Activated CD4-positive, alpha-beta T cell treated with anti-CD3 and anti-CD28 coated beads for 36 hours (primary cell): ENCODE measurements around the gene RECQL5. TPM values are rescaled to one million over a fixed set of nuclear protein-coding genes. Genes with fewer than 3 reads are reported as not detected.

ENCODE experiments used
- ATAC-seq: fragments of 200-7000 bp; cut with Tn5 transposase; one replicate; pipeline ENCODE4 v1.10.0; 2021; ENCODE audit warnings: mild to moderate bottlenecking, moderate library complexity
- CTCF ChIA-PET: fragments of 350-600 bp; sonication (Branson Sonifier 250); formaldehyde crosslinking; loops from one replicate; lab custom pipeline; 2021; ENCODE audit warnings: antibody characterized with exemption; lab: Charles Lee
- POLR2A ChIA-PET: fragments of 350-600 bp; sonication (Branson Sonifier 250); formaldehyde crosslinking; loops from one replicate; lab custom pipeline; 2021; ENCODE audit warnings: antibody characterized with exemption, inconsistent platforms; lab: Charles Lee
- DNase-seq: peaks from one replicate; pipeline ENCODE4 v3.0.0-alpha.2; 2020
- H3K27ac Mint-ChIP-seq: one replicate; pipeline ENCODE4 v1.8.0; 2021; ENCODE audit warnings: mixed read lengths
- H3K27me3 Mint-ChIP-seq: one replicate; pipeline ENCODE4 v1.8.0; 2021; ENCODE audit warnings: mixed read lengths
- H3K36me3 Mint-ChIP-seq: one replicate; pipeline ENCODE4 v1.8.0; 2021; ENCODE audit warnings: low read depth, mixed read lengths
- H3K4me1 Mint-ChIP-seq: one replicate; pipeline ENCODE4 v1.8.0; 2021; ENCODE audit warnings: mixed read lengths
- H3K4me3 Mint-ChIP-seq: one replicate; pipeline ENCODE4 v1.8.0; 2021; ENCODE audit warnings: mild to moderate bottlenecking, moderate library complexity, mixed read lengths
- H3K9me3 Mint-ChIP-seq: one replicate; pipeline ENCODE4 v1.8.0; 2021; ENCODE audit warnings: low read depth, mixed read lengths
- intact Hi-C, 2 experiments: fragments of 100-400 bp; cut with DNase I in 1 of 2; cut with micrococcal nuclease in 1 of 2; formaldehyde crosslinking; loops; one replicate each; pipeline versions ENCODE4 v1.14.2 to v1.15.1; 2022 to 2024; cut with DNase I, micrococcal nuclease
- total RNA-seq, 2 experiments: library from RNA; stranded (reverse); gene quantifications; one replicate each; pipeline ENCODE4 v1.2.3, GENCODE V29; 2021

Gene RECQL5
- total RNA-seq, 2 experiments from 2014 or later = 36.4 to 40.5 TPM

DNA sequence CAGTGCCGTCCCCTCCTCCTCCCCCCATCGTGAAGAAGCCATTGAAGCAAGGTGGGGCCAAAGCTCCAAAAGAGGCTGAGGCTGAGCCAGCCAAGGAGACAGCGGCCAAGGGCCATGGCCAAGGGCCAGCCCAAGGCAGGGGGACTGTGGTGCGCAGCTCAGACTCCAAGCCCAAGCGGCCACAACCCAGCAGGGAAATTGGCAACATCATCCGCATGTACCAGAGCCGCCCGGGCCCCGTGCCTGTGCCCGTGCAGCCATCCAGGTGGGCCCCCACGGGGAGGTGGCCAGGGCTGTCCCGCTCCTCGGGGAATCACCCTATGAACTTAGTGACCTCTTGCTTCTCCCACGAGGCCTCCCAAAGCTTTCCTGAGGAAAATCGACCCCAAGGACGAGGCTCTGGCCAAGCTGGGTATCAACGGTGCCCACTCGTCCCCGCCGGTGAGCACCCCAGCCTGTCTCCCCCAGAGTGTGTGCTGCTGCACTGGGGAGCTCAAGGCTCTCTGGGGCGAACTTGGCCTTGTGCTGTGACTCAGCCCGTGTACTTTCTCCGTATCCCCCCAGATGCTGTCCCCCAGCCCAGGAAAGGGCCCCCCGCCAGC lies 50.3 kb downstream of the RECQL5 start:
- no peaks in the 10 kb centered on the region for H3K4me1 Mint-ChIP-seq
- H3K27ac Mint-ChIP-seq = no peak overlapping the region
- CTCF ChIA-PET = interaction anchor here (0.7 to 1.1 kb wide), 3 partner anchors 15 to 233 kb away, joined by 3 to 4 read pairs (median 4); partner anchors contain the start of gene SMIM5
- DNase-seq = no peak
- no peaks in the 10 kb centered on the region for H3K9me3 Mint-ChIP-seq
- no peaks in the 10 kb centered on the region for H3K36me3 Mint-ChIP-seq
- ATAC-seq = no peak
- POLR2A ChIA-PET = no interaction called here
- H3K4me3 Mint-ChIP-seq = no peak overlapping the region
- H3K27me3 Mint-ChIP-seq = no peaks in the 10 kb centered on the region
- intact Hi-C loops = no loop called here

DNA sequence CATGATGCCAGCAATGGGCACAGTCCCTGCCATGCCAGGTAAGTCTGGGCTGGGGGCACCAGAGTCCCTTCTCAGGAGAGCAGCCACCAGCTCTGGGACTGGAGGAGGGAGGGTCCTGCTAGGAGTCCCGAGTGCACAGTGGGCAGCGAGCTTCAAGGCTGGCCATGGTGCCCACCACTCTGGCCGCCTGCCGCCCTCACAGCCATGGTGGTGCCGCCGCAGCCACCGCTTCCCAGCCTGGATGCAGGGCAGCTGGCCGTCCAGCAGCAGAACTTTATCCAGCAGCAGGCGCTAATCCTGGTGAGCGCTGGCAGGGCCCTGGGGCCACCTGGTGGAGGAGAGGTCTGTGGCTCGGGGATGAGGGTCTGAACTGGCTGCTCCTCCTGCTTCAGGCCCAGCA lies 51.7 kb downstream of the RECQL5 start:
- Mint-ChIP-seq H3K9me3 (no peaks in the 10 kb centered on the region), H3K27ac (no peak overlapping the region), H3K27me3 (no peaks in the 10 kb centered on the region), H3K4me3 (no peak overlapping the region), H3K36me3 (no peaks in the 10 kb centered on the region), H3K4me1 (no peaks in the 10 kb centered on the region)
- ChIA-PET POLR2A (no interaction called here), CTCF (interaction anchor here (0.6 to 1.1 kb wide), 2 partner anchors 17 to 141 kb away, joined by 3 read pairs; no protein-coding TSS in a partner anchor)
- intact Hi-C loops = no loop called here
- no peak for ATAC-seq
- no peak for DNase-seq

DNA sequence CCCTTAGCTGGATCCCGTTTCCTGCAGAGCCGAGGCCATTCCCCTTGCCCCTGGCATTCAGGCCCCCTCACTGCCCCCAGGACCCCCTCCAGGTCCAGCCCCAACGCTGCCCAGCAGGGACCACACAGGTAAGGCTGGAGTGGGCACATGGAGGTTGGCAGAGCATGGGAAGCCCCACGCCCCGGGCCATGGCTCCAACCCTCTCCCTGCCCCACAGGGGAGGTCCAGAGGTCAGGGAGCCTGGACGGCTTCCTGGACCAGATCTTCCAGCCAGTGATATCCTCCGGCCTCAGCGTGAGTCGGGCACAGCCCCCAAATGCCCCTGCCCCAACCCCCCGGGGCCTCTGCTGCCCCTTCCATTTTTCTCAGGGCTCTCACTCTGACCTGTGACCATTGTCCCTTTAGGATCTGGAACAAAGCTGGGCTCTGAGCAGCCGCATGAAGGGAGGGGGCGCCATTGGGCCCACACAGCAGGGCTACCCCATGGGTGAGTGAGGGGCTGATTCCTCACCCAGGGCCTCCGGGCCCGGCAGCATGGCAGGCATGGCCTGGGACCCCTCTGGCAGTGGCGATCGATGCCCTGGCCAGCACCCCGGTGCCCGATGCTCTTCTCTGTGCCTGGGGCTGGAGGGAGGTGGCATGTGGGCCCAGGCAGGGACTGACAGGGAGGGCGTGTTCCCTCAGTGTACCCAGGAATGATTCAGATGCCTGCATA lies 52.2 kb downstream of the RECQL5 start:
- Mint-ChIP-seq H3K27ac (no peak overlapping the region), H3K9me3 (no peaks in the 10 kb centered on the region), H3K4me3 (no peak overlapping the region), H3K27me3 (no peaks in the 10 kb centered on the region), H3K36me3 (no peaks in the 10 kb centered on the region), H3K4me1 (no peaks in the 10 kb centered on the region)
- POLR2A ChIA-PET = no interaction called here
- CTCF ChIA-PET = interaction anchor here (0.6 to 1.1 kb wide), 2 partner anchors 18 to 142 kb away, joined by 3 read pairs; no protein-coding TSS in a partner anchor
- intact Hi-C loops = no loop called here
- ATAC-seq (no peak), DNase-seq (no peak)

DNA sequence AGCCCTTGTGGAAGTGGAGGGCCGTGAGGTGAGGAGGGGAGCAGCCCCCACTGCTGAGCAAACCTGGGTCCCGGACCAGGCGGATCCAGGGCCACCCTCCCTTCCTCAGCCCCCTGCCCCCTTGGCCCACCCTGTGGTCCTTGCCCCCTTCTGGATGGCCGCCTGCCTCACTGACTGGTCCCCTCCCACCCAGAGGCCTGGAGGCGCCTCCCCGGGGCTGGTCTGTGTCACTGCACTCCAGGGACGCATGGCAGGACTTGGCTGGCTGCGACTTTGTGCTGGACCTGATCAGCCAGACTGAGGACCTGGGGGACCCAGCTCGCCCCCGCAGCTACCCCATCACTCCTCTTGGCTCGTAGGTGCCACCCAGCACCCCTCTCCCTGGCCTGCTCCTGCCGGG lies 52.9 kb downstream of the RECQL5 start:
- intact Hi-C loops = no loop called here
- Mint-ChIP-seq H3K9me3 (no peaks in the 10 kb centered on the region), H3K36me3 (no peaks in the 10 kb centered on the region), H3K27me3 (no peaks in the 10 kb centered on the region), H3K27ac (no peak overlapping the region), H3K4me3 (no peak overlapping the region), H3K4me1 (no peaks in the 10 kb centered on the region)
- no peak for DNase-seq
- ChIA-PET POLR2A (no interaction called here), CTCF (no interaction called here)
- ATAC-seq = no peak

DNA sequence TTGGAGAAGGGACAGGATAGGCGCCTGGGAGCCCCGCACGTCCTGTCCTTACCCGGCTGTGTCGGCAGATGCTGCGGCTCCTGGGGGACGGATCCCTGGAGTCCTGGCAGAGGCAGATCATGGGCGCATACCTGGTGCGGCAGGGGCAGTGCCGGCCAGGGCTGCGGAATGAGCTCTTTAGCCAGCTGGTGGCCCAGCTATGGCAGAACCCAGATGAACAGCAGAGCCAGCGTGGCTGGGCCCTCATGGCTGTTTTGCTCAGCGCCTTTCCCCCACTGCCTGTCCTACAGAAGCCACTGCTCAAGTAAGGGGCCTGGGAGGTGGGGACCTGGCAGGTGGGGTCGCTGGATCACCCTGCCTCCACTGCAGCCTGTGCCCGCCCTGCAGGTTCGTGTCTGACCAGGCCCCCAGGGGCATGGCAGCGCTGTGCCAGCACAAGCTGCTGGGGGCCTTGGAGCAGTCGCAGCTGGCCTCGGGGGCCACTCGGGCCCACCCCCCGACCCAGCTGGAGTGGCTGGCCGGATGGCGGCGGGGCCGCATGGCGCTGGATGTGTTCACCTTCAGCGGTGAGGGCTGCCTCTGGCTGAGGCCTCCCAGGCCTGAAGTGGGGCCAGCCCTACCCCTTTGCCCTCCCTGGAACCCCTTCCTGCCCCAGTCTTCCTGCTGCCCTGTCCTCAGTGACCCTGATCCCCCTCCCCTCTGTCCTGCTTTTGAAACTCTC lies 53.9 kb downstream of the RECQL5 start:
- no peaks in the 10 kb centered on the region for H3K36me3 Mint-ChIP-seq
- POLR2A ChIA-PET = no interaction called here
- CTCF ChIA-PET = no interaction called here
- no peak overlapping the region for H3K27ac Mint-ChIP-seq
- DNase-seq (no peak), ATAC-seq (no peak)
- intact Hi-C loops = no loop called here
- no peaks in the 10 kb centered on the region for H3K9me3 Mint-ChIP-seq
- no peak overlapping the region for H3K4me3 Mint-ChIP-seq
- H3K27me3 Mint-ChIP-seq = no peaks in the 10 kb centered on the region
- no peaks in the 10 kb centered on the region for H3K4me1 Mint-ChIP-seq

DNA sequence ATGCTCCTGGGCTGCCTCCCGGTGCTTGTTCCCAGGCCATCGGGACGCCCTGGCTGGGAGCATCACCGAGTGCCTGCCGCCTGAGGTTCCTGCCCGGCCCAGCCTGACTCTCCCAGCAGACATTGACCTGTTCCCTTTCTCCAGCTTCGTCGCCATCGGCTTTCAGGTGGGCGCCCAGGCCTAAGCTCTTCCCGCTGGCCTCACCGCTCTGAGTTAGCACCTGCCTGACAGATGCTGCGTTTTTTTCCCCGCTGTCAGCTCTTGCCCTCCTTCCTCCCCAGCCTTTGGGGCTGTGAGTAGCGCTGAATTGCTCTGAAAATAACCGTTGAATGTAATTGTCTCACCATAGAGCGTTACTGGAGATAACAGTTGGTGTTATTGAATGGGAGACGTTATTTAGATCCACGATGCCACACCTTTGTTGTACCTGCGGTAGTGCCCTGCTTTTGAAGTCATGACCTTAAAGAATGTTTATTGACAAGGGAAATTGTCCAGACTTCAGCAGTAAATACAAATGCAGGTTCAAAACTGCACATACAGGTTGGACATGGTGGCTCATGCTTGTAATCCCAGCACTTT lies 55.0 kb downstream of the RECQL5 start:
- Mint-ChIP-seq H3K27ac (no peak overlapping the region), H3K4me3 (no peak overlapping the region), H3K36me3 (no peaks in the 10 kb centered on the region), H3K27me3 (no peaks in the 10 kb centered on the region), H3K4me1 (peaks cover 2% of the 10 kb centered on the region), H3K9me3 (no peaks in the 10 kb centered on the region)
- POLR2A ChIA-PET = no interaction called here
- DNase-seq (no peak), ATAC-seq (no peak)
- intact Hi-C loops = no loop called here
- CTCF ChIA-PET = interaction anchor here (0.6 to 1.5 kb wide), 4 partner anchors 13 to 172 kb away, joined by 3 to 8 read pairs (median 3); partner anchors contain the start of gene SMIM5

DNA sequence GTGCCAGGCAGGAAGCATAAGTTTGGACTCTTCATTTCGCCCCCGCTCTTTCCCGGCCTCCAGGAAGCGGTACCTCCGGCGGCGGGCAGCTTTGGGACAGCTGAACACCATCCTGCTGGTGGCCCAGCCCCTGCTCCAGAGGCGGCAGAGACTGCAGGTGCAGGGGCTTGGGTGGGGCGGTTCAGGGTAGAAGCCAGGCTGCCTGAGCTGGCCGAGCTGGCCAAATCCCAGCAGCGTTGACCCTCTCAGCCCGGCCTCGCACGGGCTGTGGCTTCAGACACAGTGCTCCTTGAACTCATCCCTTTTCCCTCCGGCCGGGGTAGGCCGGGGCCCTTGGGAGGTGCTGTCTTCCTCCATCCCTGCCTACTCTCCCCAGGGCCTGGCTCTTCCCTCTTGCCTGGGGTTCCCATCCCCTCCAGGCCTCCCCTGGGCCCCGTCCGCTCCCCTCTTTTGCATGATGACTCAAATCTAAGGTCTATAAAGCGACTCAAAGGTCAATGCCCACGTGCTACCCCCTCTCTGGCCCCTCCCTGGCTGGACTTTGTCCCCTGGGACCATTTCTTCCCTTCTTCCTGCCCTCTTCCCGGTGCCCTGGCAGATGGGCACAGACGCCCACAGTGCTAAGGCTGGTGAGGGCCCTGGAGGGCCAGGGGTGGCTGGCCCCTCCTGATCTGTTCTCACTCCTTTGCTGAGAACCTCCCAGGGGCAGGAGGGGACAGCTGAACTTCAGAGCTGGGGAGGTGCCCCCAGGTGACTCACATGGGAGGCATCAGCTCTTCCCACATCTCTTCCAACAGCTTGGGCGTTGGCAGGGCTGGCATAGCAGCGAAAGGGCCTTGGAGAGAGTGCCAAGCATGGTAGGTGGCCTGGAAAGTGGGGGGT lies 56.6 kb downstream of the RECQL5 start:
- DNase-seq (no peak), ATAC-seq (no peak)
- H3K27ac Mint-ChIP-seq = no peak overlapping the region
- H3K4me1 Mint-ChIP-seq = peaks cover 6% of the 10 kb centered on the region
- no peaks in the 10 kb centered on the region for H3K27me3 Mint-ChIP-seq
- no peak overlapping the region for H3K4me3 Mint-ChIP-seq
- no peaks in the 10 kb centered on the region for H3K36me3 Mint-ChIP-seq
- intact Hi-C loops = no loop called here
- ChIA-PET CTCF (interaction anchor here (1.1 kb wide), 1 partner anchor 138 kb away, joined by 4 read pairs; no protein-coding TSS in a partner anchor), POLR2A (interaction anchor here (0.6 kb wide), 1 partner anchor 26 kb away, joined by 3 read pairs; no protein-coding TSS in a partner anchor)
- H3K9me3 Mint-ChIP-seq = no peaks in the 10 kb centered on the region

DNA sequence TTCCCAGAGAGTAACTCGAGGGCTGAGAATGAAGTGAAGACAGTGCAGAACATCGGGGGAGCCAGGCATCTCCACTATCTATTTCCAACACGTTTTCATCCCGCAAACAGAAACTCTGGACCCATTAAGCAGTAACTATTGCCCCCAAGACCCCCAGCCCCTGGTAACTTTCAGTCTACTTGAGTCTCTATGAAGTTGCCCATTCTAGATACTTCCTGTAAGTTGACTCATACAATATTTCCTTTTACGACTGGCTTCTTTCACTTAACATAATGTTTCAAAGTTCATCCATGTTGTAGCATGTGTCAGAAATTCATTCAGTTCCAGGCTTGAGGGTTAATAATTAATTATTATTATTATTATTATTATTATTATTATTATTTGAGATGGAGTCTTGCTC lies 59.9 kb downstream of the RECQL5 start:
- DNase-seq = no peak
- ATAC-seq = no peak
- no peaks in the 10 kb centered on the region for H3K36me3 Mint-ChIP-seq
- intact Hi-C loops = no loop called here
- ChIA-PET POLR2A (no interaction called here), CTCF (interaction anchor here (0.9 kb wide), 1 partner anchor 141 kb away, joined by 5 read pairs; no protein-coding TSS in a partner anchor)
- H3K27ac Mint-ChIP-seq = peak overlapping the region; percentile 44
- H3K9me3 Mint-ChIP-seq = no peaks in the 10 kb centered on the region
- no peak overlapping the region for H3K4me3 Mint-ChIP-seq
- H3K4me1 Mint-ChIP-seq = peaks cover 6% of the 10 kb centered on the region
- no peaks in the 10 kb centered on the region for H3K27me3 Mint-ChIP-seq

DNA sequence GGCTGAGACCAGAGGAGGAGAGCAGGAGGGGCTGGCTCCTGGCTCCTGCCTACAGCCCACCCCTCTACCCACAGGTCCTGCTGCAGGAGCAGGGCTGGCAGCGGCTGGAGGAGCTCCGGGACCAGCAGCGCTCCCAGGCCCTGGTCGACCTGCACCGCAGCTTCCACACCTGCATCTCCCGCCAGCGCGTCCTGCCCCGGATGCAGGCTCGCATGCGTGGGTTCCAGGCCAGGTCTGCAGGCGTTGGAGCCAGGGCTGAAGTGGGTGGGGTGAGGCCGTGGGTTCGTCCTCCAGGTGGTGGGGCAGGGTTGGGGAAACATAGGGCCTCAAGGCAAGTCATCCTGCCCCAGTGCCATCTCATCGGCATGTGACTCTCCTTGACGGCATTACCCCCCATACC lies 61.2 kb downstream of the RECQL5 start:
- DNase-seq (no peak), ATAC-seq (no peak)
- Mint-ChIP-seq H3K27ac (no peak overlapping the region), H3K27me3 (no peaks in the 10 kb centered on the region), H3K9me3 (no peaks in the 10 kb centered on the region), H3K4me1 (peaks cover 6% of the 10 kb centered on the region), H3K4me3 (no peak overlapping the region), H3K36me3 (no peaks in the 10 kb centered on the region)
- intact Hi-C loops = no loop called here
- ChIA-PET CTCF (interaction anchor here (0.6 to 0.8 kb wide), 2 partner anchors 52 to 144 kb away, joined by 3 read pairs; no protein-coding TSS in a partner anchor), POLR2A (no interaction called here)

DNA sequence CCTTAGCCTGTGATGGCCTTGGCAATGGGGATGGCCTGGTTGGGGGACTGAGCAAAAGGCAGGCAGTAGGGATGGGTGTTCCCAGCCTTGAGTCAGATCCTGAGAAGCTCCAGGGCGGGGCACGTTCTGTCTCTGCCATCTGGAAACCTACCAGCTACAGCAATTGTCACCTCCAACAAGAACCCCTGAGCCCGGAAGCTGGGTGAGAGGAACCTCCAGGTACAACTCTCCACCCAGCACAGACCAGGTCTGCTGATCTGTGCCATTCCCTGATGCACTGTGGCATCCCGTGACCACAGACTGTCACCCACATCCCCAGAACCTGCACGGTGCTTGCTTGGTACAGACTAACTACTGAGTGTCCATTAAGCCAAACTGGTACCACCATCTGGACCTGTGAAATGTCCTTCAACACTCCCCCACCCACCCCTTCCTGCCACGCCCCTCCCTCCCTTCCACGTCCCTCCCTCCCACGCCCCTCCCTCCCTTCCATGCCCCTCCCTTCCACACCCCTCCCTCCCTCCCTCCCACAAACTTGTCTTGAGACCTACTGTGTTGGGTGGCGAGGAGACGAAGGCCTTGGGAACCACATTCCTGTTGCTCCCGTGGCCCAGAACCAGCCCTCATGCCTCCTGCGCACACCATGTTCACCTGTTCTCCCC lies 62.8 kb downstream of the RECQL5 start:
- Mint-ChIP-seq H3K4me1 (peaks cover 6% of the 10 kb centered on the region), H3K36me3 (no peaks in the 10 kb centered on the region), H3K9me3 (no peaks in the 10 kb centered on the region), H3K27me3 (no peaks in the 10 kb centered on the region), H3K4me3 (no peak overlapping the region), H3K27ac (no peak overlapping the region)
- CTCF ChIA-PET = interaction anchor here (4.7 kb wide), 1 partner anchor 145 kb away, joined by 33 read pairs; no protein-coding TSS in a partner anchor
- POLR2A ChIA-PET = interaction anchor here (0.6 kb wide), 1 partner anchor 160 kb away, joined by 3 read pairs; no protein-coding TSS in a partner anchor
- no peak for DNase-seq
- no peak for ATAC-seq
- intact Hi-C loops = no loop called here
